Non-pigmented ciliary epithelial cell (primary cell): ENCODE data around the gene BANF2.
"Not testable (repeated sequence)": the region's sequence is repeated elsewhere in the genome, so short reads cannot be mapped to it uniquely, and the experiment has no call there.

Experiments used
- DNase-seq: peaks from one replicate; pipeline ENCODE4 v3.0.0-alpha.2; 2010; ENCODE audit warnings: low read depth

The BANF2 gene

GRCh38 chr20:17699931-17700351 is at the start of gene BANF2:
TSS of gene BANF2 (plus strand) at chr20:17699966. CDS start at chr20:17725026, 25,060 bp downstream.
- no peak for DNase-seq

DNA sequence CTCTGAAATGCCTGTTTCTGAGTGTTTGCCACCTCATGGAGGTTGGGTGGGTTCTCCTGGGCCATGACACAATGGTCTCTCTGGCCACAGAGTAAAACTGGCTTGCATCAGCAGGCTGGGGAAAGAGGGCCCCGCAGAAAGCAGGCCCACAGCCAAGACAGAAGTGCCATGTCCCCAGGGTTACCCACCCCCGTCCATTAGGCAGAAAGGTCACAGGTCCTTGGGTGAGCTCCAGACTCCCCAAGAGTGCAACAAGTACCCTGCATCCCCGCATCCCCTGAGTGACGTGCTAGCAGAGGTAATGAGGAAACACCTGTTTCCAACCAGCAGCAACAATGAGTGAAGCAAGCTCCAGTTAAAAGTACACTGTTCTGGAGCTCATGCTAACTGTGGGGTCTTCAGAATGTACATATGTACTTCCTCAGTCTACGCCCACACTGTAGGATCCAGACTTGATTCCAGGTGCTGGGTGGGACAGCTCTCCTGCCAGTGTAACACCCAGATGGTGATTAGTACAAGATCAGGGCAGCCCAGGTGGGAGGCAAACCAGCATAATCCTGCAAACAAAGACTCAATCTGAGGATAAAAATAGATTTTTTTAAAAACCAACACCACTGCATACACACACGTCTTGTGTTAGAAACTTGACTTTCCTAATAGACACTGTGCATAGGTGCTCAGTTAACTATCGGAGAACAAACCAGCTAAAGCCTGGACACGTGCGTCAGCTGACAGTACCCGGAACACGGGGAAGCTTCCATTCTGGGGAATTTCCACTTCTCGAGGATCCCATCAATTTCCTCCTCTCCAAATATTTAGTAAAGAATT is 49.3 kb upstream of the BANF2 start:
- DNase-seq, result no peak

DNA sequence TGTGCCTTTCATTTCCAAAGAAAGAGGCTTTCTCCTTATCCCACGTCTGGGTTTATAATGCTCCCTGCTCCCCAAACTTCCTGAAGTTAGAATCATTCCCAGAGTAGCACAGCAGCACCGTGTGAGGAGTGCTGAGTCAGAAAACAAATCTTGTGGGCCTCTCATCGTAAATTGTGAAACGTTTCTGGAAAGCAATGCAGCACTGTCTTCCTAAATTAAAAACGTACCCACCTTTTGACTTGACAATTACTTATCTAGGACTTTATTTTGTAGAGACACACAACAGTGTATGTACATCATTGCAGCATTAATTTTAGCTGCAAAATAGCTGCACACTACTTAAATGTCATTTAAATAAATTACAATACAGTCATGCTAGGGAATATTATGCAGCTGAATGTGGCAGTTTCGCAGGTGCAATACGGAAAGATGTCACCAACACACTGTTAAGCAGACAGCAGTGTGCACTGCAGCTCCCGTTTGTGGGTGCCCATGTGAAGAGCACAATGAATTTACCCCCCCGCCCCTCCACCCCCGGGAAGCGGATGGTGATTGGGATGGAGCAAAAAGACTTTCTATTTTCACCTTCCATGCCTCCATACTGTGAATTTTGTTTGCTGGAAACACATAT is 48.5 kb upstream of the BANF2 start:
- no peak for DNase-seq

GRCh38 chr20:17651760-17652388 is 47.9 kb upstream of the BANF2 start:
- no peak for DNase-seq

DNA sequence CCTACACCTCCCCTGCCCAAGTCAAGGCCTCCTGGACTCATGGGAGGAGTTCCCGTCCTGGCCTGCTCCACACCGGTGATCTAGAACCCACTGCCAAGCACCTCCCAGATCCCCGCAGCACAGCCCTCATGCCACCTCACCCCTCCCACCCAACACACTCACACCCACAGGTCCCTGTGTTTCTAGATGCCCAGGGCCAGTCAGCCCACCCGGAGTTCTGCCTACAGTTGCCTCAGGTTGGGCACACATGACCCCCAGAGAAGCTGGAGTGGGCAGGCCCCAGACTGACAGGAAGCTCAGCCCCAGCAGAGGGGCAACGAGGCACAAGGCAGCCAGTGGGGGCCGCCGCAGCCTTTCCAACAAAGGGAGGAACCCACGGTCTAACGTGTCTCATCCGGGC is 47.4 kb upstream of the BANF2 start:
- no peak for DNase-seq

DNA sequence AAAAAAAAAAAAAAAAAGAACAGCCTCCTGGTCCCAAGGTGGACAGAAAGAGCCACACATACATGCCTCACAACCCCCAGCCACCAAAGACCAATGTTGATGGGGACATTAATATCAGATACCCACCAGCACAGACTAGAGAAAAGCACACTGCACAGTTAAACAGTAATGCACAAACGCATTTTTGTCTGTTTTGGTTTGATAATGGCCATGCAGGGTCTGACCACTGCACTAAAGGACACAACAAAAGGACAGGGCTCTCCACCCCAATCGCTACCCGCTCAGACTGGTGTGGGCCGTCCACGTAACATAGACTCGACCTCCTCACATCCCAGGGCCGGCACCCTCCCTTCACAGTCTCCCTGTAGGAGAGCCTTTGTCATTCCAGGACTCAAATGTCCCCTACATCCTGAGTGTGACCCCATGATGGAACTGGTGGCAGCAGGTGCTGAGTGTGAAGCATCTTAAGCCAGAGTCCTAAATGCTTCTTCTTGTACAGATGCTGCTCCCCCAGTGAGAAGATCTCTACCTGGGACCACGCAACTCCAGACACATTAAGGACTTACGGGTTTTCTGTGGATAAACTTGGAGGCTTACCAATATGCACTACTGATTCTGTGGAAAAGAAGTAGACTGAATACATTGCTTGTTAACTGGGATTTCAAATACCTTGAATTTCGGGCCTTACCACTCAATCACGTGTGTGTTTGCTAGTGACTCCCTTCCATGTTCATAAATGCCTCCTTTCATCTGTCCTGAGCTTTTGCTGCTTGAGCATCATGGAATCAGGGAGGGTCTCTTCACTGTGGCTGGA is 45.7 kb upstream of the BANF2 start:
- DNase-seq, result no peak

GRCh38 chr20:17654649-17655285 is 45.0 kb upstream of the BANF2 start:
- DNase-seq, result no peak

- DNase-seq, result no peak
These were observed 44.5 kb upstream of the BANF2 start for GRCh38 chr20:17655286-17655651.

DNA sequence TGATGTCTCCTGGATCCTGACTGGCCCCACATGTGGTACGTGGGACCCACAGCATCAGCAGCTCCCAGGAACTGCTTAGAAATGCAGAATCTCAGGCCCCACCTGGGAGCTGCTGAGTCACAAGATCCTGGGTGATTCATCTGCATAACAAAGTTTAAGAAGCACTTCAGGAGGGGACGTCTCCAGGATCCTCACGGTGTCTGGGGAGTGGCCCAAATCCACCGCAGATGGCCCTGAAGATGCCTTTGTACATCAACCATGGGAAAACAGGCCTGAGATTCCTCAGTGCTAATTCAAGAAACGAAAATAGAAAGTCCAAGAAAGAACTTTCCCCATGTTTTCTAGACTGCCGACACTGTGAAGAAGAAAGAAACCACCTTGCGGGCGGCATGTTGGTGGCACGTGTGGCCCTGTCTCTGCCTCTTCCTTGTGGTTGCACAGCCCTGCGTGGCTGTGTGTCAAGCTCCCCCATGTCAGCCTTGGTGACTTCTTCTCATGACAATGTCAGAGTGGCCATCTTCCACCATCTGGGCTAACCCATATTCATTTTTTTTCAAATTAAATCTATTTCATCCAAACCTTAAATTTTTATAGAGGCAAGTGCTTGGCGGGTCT is 43.8 kb upstream of the BANF2 start:
- no peak for DNase-seq

DNA sequence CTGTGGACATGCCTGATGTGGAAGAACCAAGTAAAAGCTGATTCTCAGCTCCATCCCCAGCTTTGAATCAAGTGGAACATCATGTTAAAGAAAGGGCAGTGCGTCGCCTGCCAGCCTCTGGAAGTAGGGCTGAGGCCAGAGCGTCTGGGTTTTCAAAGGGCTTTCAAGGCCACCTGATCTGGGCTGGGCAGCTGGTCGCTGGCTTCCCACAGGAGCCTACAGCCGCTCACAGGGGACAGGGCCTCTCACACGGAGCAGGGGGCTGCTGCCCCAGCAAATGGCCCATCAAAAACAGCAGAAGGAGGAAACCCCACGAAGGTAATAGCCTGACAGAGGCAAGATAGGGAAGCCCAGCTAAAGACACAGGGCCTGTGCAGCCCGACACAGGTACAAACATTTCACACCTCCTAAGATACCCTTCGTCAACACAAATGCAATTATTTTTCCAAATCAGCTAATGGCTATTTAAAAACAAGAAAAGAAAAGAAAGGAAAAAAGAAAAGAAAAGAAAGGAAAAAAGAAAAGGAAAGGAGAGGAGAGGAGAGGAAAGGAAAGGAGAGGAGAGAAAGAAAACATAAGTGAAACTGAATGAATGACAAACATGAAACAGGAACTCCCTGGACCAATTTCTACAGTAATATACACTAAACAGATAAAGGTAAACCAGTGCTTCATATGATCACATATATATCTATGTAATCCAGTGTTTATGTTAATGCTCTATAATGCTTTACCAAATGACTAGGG is 42.5 kb upstream of the BANF2 start:
- no peak for DNase-seq

GRCh38 chr20:17657898-17658647 is 41.7 kb upstream of the BANF2 start:
- no peak for DNase-seq

- no peak for DNase-seq
These were observed 41.1 kb upstream of the BANF2 start for GRCh38 chr20:17658648-17658993.

DNA sequence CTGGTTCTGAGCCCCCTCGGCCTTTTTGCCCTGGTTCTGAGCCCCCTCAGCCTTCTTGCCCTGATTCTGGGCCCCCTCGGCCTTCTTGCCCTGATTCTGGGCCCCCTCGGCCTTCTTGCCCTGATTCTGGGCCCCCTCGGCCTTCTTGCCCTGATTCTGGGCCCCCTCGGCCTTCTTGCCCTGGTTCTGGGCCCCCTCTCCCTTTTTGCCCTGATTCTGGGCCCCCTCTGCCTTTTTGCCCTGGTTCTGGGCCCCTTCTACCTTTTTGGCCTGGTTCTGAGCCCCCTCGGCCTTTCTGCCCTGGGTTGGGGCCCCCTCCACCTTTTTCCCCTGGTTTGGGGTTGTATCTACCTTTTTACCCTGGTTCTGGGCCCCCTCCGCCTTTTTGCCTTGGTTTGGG is 40.4 kb upstream of the BANF2 start:
- not testable (repeated sequence) for DNase-seq

- no peak for DNase-seq
These were observed 40.0 kb upstream of the BANF2 start for GRCh38 chr20:17659801-17660200.

DNA sequence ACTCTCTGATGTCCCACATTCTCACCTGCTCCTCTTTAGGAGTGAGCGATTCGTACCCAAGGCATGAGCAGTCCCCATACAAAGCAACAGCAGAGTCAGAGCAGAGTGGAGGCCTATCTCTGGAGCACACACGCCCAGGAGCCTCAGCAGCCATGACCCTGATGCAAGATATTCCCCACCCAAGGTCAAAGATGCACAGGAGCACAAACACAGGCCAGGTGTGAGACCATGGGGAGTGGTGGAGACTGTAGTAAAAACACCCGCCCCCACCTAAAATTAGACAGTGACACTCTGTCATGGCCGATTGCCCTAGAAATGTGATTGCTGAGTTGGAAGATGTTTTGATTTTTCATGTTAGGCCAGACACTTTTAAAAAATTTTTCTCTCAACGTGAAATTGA is 39.1 kb upstream of the BANF2 start:
- DNase-seq, result no peak

- DNase-seq, result no peak
These were observed 38.5 kb upstream of the BANF2 start for GRCh38 chr20:17661121-17661744.

DNA sequence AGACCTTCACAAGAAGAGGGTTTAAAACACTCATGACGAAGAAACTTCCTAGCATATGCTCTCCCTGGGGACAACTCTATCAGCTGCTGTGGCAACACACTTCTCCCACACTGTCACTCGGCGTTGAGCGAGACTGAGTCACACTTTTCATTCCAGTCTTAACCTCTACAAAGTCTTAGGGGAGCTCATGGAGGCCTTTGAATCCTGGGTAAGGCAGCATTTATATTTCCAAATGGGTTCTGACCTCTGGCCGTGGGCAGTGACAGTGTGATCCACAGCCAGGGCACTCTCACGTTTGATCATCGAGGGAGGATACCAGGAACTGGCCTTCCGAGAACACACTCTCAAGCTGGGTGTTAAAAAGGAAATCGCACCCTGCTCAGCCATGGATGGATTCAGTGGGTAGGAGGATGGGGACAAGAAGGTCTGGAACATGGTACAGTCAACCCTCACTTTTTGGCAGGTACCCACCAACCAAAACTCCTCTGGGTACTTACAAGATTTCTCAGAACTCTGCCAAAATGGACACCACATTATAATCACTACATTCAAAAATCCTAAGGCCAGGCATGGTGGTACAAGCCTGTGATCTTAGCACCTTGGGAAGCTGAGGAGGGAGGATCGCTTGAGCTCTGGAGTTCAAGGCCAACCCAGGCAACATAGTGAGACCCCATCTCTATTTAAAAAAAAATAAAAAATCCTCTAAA is 37.3 kb upstream of the BANF2 start:
- no peak for DNase-seq

DNA sequence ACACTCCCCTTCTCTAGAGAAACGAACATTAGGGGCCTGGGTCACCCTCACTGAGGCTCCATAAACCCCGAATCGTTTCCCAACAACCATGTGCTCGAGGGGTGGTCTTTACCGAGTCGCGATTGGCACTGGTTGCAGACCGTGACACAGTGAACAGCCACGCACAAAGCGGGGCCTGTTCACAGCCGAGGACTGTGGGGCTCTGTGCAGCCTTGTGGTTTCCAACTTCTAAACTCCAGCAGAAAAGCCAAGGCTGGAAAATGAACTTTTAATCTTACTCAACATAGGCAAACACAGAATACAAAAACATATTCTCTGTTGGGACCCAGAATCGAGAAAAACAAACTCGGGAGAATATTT is 36.7 kb upstream of the BANF2 start:
- DNase-seq, result no peak

DNA sequence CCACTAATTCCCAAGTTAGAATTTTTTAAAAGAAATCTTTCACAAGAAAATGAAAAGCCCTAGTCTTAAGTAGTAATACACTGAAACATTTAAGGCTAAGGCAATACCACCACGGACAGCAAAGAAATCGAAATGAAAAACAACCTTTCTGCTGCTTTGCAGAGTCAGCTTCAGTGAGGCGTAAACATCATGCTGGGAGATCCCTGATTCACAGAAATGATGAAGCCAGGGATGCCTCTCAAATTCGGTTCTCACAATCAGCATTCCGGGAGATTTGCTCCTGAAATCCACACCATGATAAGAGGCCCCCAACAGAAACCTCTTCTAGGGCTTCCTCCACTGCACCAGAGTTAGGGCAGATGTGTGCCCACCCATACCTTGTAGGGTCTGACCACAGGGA is 36.3 kb upstream of the BANF2 start:
- DNase-seq, result no peak
